Ovary (tissue), 3 donors: ENCODE measurements around the gene PER2.

Experiments
- EP300 ChIP-seq: sonication (generic); formaldehyde crosslinking; IDR thresholded peaks from one replicate; pipeline ENCODE4 v1.6.1; 2017; ENCODE audit warnings: antibody characterized with exemption
- POLR2A ChIP-seq: fragments of 450-650 bp; IDR thresholded peaks from one replicate; pipeline ENCODE4 v1.6.1; 2017; ENCODE audit warnings: antibody characterized with exemption, mild to moderate bottlenecking, moderate library complexity
- TF ChIP-seq, protein P1 (sequence below), 3 donors: fragments of 450-650 bp in 2 of 3; fragments of 200-600 bp in 1 of 3; IDR thresholded peaks; one replicate each; pipeline versions ENCODE4 v1.5.1 to v1.8.0; 2016 to 2022; ENCODE audit warnings: antibody characterized with exemption in 3 of 3, mild to moderate bottlenecking in 1 of 3
- donor health status: DM: no; HTN: no; CAD: no.

DNA sequence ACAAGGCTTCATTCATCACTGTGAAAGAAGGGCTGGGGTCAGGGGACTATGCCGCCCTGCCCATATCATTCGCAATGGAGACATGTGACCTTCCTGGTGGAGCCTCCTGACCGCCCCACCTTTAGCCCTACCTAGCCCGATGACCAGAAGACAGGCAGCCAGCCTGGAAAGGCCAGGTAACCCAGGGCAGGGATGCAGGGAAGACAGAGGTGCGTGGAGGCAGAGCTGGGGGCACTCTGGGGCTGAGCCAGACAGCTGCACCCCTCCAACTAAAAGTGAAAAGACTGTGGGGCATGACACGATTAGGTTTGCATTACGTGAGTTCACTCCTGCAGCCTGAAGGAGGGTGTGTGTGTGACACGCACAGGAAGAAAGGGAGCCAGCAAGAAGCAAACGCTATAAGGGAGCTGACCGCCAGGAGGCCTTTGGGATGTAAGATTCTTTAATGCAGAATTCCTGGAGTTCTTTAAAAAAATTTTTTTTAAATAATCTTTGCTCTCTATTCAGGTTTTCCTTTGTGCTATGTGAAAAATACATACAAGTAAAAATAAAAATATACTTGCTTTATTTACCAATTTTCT, 44.8 kb downstream of the PER2 start:
- TF ChIP-seq, protein P1, sequence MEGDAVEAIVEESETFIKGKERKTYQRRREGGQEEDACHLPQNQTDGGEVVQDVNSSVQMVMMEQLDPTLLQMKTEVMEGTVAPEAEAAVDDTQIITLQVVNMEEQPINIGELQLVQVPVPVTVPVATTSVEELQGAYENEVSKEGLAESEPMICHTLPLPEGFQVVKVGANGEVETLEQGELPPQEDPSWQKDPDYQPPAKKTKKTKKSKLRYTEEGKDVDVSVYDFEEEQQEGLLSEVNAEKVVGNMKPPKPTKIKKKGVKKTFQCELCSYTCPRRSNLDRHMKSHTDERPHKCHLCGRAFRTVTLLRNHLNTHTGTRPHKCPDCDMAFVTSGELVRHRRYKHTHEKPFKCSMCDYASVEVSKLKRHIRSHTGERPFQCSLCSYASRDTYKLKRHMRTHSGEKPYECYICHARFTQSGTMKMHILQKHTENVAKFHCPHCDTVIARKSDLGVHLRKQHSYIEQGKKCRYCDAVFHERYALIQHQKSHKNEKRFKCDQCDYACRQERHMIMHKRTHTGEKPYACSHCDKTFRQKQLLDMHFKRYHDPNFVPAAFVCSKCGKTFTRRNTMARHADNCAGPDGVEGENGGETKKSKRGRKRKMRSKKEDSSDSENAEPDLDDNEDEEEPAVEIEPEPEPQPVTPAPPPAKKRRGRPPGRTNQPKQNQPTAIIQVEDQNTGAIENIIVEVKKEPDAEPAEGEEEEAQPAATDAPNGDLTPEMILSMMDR (IDR thresholded peaks at IDR 0.05): no peak
- TF ChIP-seq POLR2A: no peak
- TF ChIP-seq EP300: no peak
